IMR-90 (cell line): ENCODE data around the gene COQ8A. TPM values are rescaled to one million over a fixed set of nuclear protein-coding genes. Genes with fewer than 3 reads are reported as not detected.

Experiments used
- ATAC-seq: fragments of 200-7000 bp; cut with Tn5 transposase; 2 replicates; pipeline ENCODE4 v1.9.1; 2020; ENCODE audit warnings: low read depth, mild to moderate bottlenecking, moderate library complexity
- BruUV-seq: library from RNA; stranded (reverse); fragments of 400-500 nt; replicated peaks from 2 replicates; lab custom pipeline; 2021; lab: Mats Ljungman, UMichigan
- CTCF ChIA-PET: fragments of 300-600 bp; formaldehyde crosslinking; extraction: SDS; loops from one replicate; lab custom pipeline; 2021; ENCODE audit warnings: antibody characterized with exemption; lab: Yijun Ruan, JAX
- POLR2A ChIA-PET: fragments of 300-600 bp; sonication (Branson Sonifier 250); formaldehyde crosslinking; loops from one replicate; lab custom pipeline; 2022; ENCODE audit warnings: antibody characterized with exemption; ENCODE audit not compliant: unreplicated experiment; lab: Charles Lee
- DNase-seq: peaks from one replicate; pipeline ENCODE4 v3.0.0; 2013
- H2AFZ ChIP-seq: replicated peaks from 2 replicates; pipeline ENCODE3; 2013; ENCODE audit warnings: low read length, mild to moderate bottlenecking; ENCODE audit not compliant: poor library complexity
- H2AK5ac ChIP-seq: 2 replicates; pipeline ENCODE4 v1.6.1; 2013; ENCODE audit warnings: low read depth, low read length, inconsistent platforms
- H2AK9ac ChIP-seq: replicated peaks from 2 replicates; pipeline ENCODE3; 2013; ENCODE audit warnings: mild to moderate bottlenecking, low read depth, low read length, moderate library complexity; ENCODE audit not compliant: poor library complexity
- H2BK120ac ChIP-seq: 2 replicates; pipeline ENCODE4 v1.6.1; 2013; ENCODE audit warnings: low read depth, low read length, inconsistent platforms
- H2BK15ac ChIP-seq: 3 replicates; pipeline ENCODE4 v1.6.1; 2013; ENCODE audit warnings: low read depth, low read length, inconsistent platforms
- H2BK20ac ChIP-seq: 2 replicates; pipeline ENCODE4 v1.6.1; 2013; ENCODE audit warnings: low read depth, mild to moderate bottlenecking, inconsistent platforms, low read length, moderate library complexity
- H2BK5ac ChIP-seq: 2 replicates; pipeline ENCODE4 v1.6.1; 2013; ENCODE audit warnings: mild to moderate bottlenecking, low read depth, low read length, inconsistent platforms; ENCODE audit not compliant: poor library complexity, severe bottlenecking
- H3K14ac ChIP-seq: replicated peaks from 2 replicates; pipeline ENCODE4 v1.6.1; 2013; ENCODE audit warnings: low read depth, low read length, inconsistent platforms
- H3K18ac ChIP-seq: 2 replicates; pipeline ENCODE4 v1.6.1; 2013; ENCODE audit warnings: low read depth, low read length, control low read depth
- H3K23ac ChIP-seq: 2 replicates; pipeline ENCODE4 v1.6.1; 2013; ENCODE audit warnings: low read depth, low read length, inconsistent platforms
- H3K27ac ChIP-seq: 2 replicates; pipeline ENCODE4 v1.5.1; 2013; ENCODE audit warnings: mild to moderate bottlenecking, control low read depth, low read length; ENCODE audit not compliant: insufficient read depth
- H3K27me3 ChIP-seq: 2 replicates; pipeline ENCODE4 v1.6.1; 2013; ENCODE audit warnings: low read length; ENCODE audit not compliant: control insufficient read depth, insufficient read depth
- H3K36me3 ChIP-seq: 2 replicates; pipeline ENCODE4 v1.6.1; 2013; ENCODE audit warnings: low read length, mixed read lengths; ENCODE audit not compliant: control insufficient read depth, insufficient read depth
- H3K4ac ChIP-seq: 2 replicates; pipeline ENCODE4 v1.6.1; 2013; ENCODE audit warnings: low read depth, low read length, inconsistent platforms
- H3K4me1 ChIP-seq: 2 replicates; pipeline ENCODE4 v1.6.1; 2013; ENCODE audit warnings: low read length, mixed read lengths; ENCODE audit not compliant: control insufficient read depth, insufficient read depth
- H3K4me2 ChIP-seq: 2 replicates; pipeline ENCODE4 v1.6.1; 2013; ENCODE audit warnings: low read depth, mild to moderate bottlenecking, control low read depth, low read length, moderate library complexity
- H3K4me3 ChIP-seq: 2 replicates; pipeline ENCODE4 v1.5.1; 2013; ENCODE audit warnings: low read depth, mild to moderate bottlenecking, control low read depth, low read length, moderate library complexity; ENCODE audit not compliant: insufficient read depth
- H3K56ac ChIP-seq: 2 replicates; pipeline ENCODE4 v1.6.1; 2013; ENCODE audit warnings: low read length, inconsistent platforms; ENCODE audit not compliant: insufficient read depth; ENCODE audit errors: extremely low read depth
- H3K79me1 ChIP-seq, 2 experiments: 2 replicates each; pipeline ENCODE4 v1.6.1; 2013; ENCODE audit warnings: low read length in 2 of 2, inconsistent platforms in 1 of 2, low read depth in 1 of 2
- H3K9ac ChIP-seq: 2 replicates; pipeline ENCODE4 v1.6.1; 2013; ENCODE audit warnings: low read depth, low read length, control low read depth
- H3K9me1 ChIP-seq: 2 replicates; pipeline ENCODE4 v1.6.1; 2013; ENCODE audit warnings: low read length, inconsistent platforms; ENCODE audit not compliant: insufficient read depth
- H3K9me3 ChIP-seq: 2 replicates; pipeline ENCODE4 v1.6.1; 2013; ENCODE audit warnings: low read length; ENCODE audit not compliant: control insufficient read depth, insufficient read depth
- H4K20me1 ChIP-seq: 2 replicates; pipeline ENCODE4 v1.6.1; 2013; ENCODE audit warnings: low read length, inconsistent platforms; ENCODE audit not compliant: insufficient read depth
- H4K5ac ChIP-seq: 2 replicates; pipeline ENCODE4 v1.6.1; 2013; ENCODE audit warnings: mild to moderate bottlenecking, low read depth, low read length, control low read depth
- H4K8ac ChIP-seq, 2 experiments: 2 replicates each; pipeline ENCODE4 v1.6.1; 2013; ENCODE audit warnings: low read depth in 2 of 2, low read length in 2 of 2, control low read depth in 1 of 2, inconsistent platforms in 1 of 2
- H4K91ac ChIP-seq: 2 replicates; pipeline ENCODE4 v1.6.1; 2013; ENCODE audit warnings: low read depth, low read length, inconsistent platforms; ENCODE audit not compliant: insufficient read depth
- CHD1 ChIP-seq: IDR thresholded peaks from 2 replicates; pipeline ENCODE4 v1.6.1; 2012; ENCODE audit warnings: low read depth, low read length, improper control_type of control experiment
- CTCF ChIP-seq: conservative IDR thresholded peaks from 2 replicates; pipeline ENCODE4 v1.5.1; 2012; ENCODE audit warnings: mild to moderate bottlenecking, low read depth, low read length, improper control_type of control experiment
- FOS ChIP-seq: fragments of 150-350 bp; IDR thresholded peaks from 2 replicates; pipeline ENCODE4 v1.6.1; 2016; ENCODE audit warnings: low read depth, low read length
- MAFK ChIP-seq: IDR thresholded peaks from 2 replicates; pipeline ENCODE4 v1.6.1; 2012; ENCODE audit warnings: low read depth, low read length, improper control_type of control experiment
- MAZ ChIP-seq: IDR thresholded peaks from 2 replicates; pipeline ENCODE4 v1.6.1; 2012; ENCODE audit warnings: low read depth, mild to moderate bottlenecking, low read length, improper control_type of control experiment, moderate library complexity, borderline replicate concordance
- MXI1 ChIP-seq: IDR thresholded peaks from 2 replicates; pipeline ENCODE4 v1.6.1; 2012; ENCODE audit warnings: low read depth, mild to moderate bottlenecking, low read length, moderate library complexity, borderline replicate concordance
- NFE2L2 ChIP-seq: fragments of 150-350 bp; IDR thresholded peaks from 2 replicates; pipeline ENCODE4 v1.6.1; 2016; ENCODE audit warnings: low read depth, mild to moderate bottlenecking, low read length
- POLR2A ChIP-seq: IDR thresholded peaks from 2 replicates; pipeline ENCODE4 v1.6.1; 2012; ENCODE audit warnings: mild to moderate bottlenecking, low read depth, low read length
- RAD21 ChIP-seq: IDR thresholded peaks from 2 replicates; pipeline ENCODE4 v1.6.1; 2012; ENCODE audit warnings: low read length, improper control_type of control experiment
- RFX5 ChIP-seq: IDR thresholded peaks from 2 replicates; pipeline ENCODE4 v1.8.0; 2012; ENCODE audit warnings: low read depth, mild to moderate bottlenecking, low read length, moderate library complexity
- SMC3 ChIP-seq: fragments of 150-350 bp; IDR thresholded peaks from 2 replicates; pipeline ENCODE4 v1.6.1; 2016; ENCODE audit warnings: low read depth, mild to moderate bottlenecking, antibody characterized with exemption, low read length, moderate library complexity
- USF2 ChIP-seq: fragments of 150-350 bp; IDR thresholded peaks from 2 replicates; pipeline ENCODE4 v1.6.1; 2017; ENCODE audit warnings: mild to moderate bottlenecking, antibody characterized with exemption, low read length, low read depth
- WGBS, 2 experiments: methylation state at CpG; one replicate each; pipeline versions ENCODE4 v1.1.5 to v1.1.7; 2013; ENCODE audit warnings: missing lambda C conversion rate in 2 of 2; ENCODE audit not compliant: insufficient read length in 1 of 2; ENCODE audit errors: extremely low coverage in 2 of 2; 5-methylcytosine and 5-hydroxymethylcytosine counted together
- dilution Hi-C: fragments of 300-500 bp; cut with HindIII; formaldehyde crosslinking; loops from one replicate; pipeline ENCODE4 v1.14.3; 2018; ENCODE audit warnings: low sequenced_read_pairs; ENCODE audit not compliant: unreplicated experiment
- in situ Hi-C: fragments of 300-500 bp; cut with MboI; formaldehyde crosslinking; loops from 3 replicates; pipeline ENCODE4 v1.14.3; 2019; ENCODE audit warnings: low sequenced_read_pairs, inconsistent platforms, mixed read lengths
- intact Hi-C: fragments of 100-400 bp; cut with micrococcal nuclease; formaldehyde crosslinking; loops from 2 replicates; pipeline ENCODE4 v1.10.0; 2022
- polyA plus RNA-seq, 3 experiments: library from polyadenylated mRNA; depleted of rRNA; stranded (reverse); fragments of >200 nt; gene quantifications; 2 replicates each; pipeline ENCODE4 v1.2.3, GENCODE V29; 2012; ENCODE audit warnings: low replicate concordance in 1 of 3
- total RNA-seq: library from RNA; depleted of rRNA; stranded (reverse); fragments of >200 nt; gene quantifications from 2 replicates; pipeline ENCODE4 v1.2.3, GENCODE V29; 2012

Gene COQ8A
- total and polyA plus RNA-seq, 2 of the 4 experiments (the other 2 are of a cell fraction): 3.8 to 6.1 TPM

GRCh38 chr1:226912587-226913176 is 27.4 kb upstream of the COQ8A start:
- Histone ChIP-seq H3K9ac (no peak overlapping the region; the same call in 1 of the 2 replicates), H3K4ac (no peak overlapping the region), H3K14ac (no peak overlapping the region), H3K4me1 (no peaks in the 10 kb centered on the region), H2AK5ac (no peak overlapping the region), H2BK15ac (no peak overlapping the region), H4K20me1 (no peaks in the 10 kb centered on the region), H3K23ac (no peak overlapping the region), H3K27ac (no peak overlapping the region), H2BK120ac (no peak overlapping the region), H2BK20ac (no peak overlapping the region), H4K8ac (no peak overlapping the region), H2AK9ac (peak overlapping the region; percentile 44), H4K91ac (no peak overlapping the region), H2BK5ac (no peak overlapping the region), H3K4me2 (no peak overlapping the region), H3K9me3 (no peaks in the 10 kb centered on the region), H3K4me3 (no peak overlapping the region), H3K9me1 (no peaks in the 10 kb centered on the region), H3K27me3 (no peaks in the 10 kb centered on the region), H2AFZ (no peak overlapping the region), H3K18ac (no peak overlapping the region), H3K79me1 (no peaks in the 10 kb centered on the region), H4K5ac (no peak overlapping the region), H3K56ac (no peak overlapping the region), H3K36me3 (no peaks in the 10 kb centered on the region)
- in situ Hi-C loops: no loop called here
- no TSS peak for BruUV-seq
- intact Hi-C loops: loop anchor here (10.0 kb wide), 1 partner anchor 402 kb away; the partner anchor contains the start of gene CDC42BPA
- ChIA-PET POLR2A (no interaction called here), CTCF (interaction anchor here (0.6 to 1.1 kb wide), 2 partner anchors 9 to 437 kb away, joined by 4 read pairs; no protein-coding TSS in a partner anchor)
- ATAC-seq (peak; percentile 59), DNase-seq (peak; percentile 6)
- dilution Hi-C loops: no loop called here
- TF ChIP-seq POLR2A: no peak
- peak; percentile 18; the same call in 1 of the 2 replicates for TF ChIP-seq SMC3
- peak; percentile 49 for TF ChIP-seq RAD21
- peak; percentile 39 for TF ChIP-seq CTCF
- no peak for TF ChIP-seq NFE2L2
- TF ChIP-seq USF2: no peak
- TF ChIP-seq FOS: no peak
- no peak for TF ChIP-seq RFX5
- TF ChIP-seq MXI1: no peak
- no peak for TF ChIP-seq MAZ
- no peak for TF ChIP-seq MAFK
- no peak for TF ChIP-seq CHD1
- WGBS, 2 experiments: 51% methylated on average over 7 of the region's 13 CpGs; no CpG with 5 or more reads in 1 of the 2 experiments
